Astrocyte of the cerebellum (primary cell): ENCODE data around the gene TENT4B.
"Not testable (repeated sequence)": the region's sequence is repeated elsewhere in the genome, so short reads cannot be mapped to it uniquely, and the experiment has no call there.

Source experiments
- DNase-seq: peaks from one replicate; pipeline ENCODE4 v3.0.0-alpha.2; 2011; ENCODE audit warnings: low read depth
- H3K4me3 ChIP-seq: 2 replicates; pipeline ENCODE4 v1.5.1; 2011; ENCODE audit warnings: mild to moderate bottlenecking, low read depth, low read length, moderate library complexity
- in situ Hi-C: cut with HindIII; loops from 2 replicates; pipeline ENCODE4 v1.10.0; 2017; ENCODE audit warnings: low sequenced_read_pairs
- TF ChIP-seq, protein P1 (sequence below): IDR thresholded peaks from 2 replicates; pipeline ENCODE4 v1.5.1; 2012; ENCODE audit warnings: low read length, low read depth, moderate library complexity, mild to moderate bottlenecking; ENCODE audit errors: missing control alignments

The TENT4B gene

GRCh38 chr16:50123417-50123816 is 29.7 kb upstream of the TENT4B start:
- no peak for DNase-seq
- TF ChIP-seq, protein P1, sequence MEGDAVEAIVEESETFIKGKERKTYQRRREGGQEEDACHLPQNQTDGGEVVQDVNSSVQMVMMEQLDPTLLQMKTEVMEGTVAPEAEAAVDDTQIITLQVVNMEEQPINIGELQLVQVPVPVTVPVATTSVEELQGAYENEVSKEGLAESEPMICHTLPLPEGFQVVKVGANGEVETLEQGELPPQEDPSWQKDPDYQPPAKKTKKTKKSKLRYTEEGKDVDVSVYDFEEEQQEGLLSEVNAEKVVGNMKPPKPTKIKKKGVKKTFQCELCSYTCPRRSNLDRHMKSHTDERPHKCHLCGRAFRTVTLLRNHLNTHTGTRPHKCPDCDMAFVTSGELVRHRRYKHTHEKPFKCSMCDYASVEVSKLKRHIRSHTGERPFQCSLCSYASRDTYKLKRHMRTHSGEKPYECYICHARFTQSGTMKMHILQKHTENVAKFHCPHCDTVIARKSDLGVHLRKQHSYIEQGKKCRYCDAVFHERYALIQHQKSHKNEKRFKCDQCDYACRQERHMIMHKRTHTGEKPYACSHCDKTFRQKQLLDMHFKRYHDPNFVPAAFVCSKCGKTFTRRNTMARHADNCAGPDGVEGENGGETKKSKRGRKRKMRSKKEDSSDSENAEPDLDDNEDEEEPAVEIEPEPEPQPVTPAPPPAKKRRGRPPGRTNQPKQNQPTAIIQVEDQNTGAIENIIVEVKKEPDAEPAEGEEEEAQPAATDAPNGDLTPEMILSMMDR = no peak
- H3K4me3 ChIP-seq = no peak overlapping the region
- in situ Hi-C loops = no loop called here

- TF ChIP-seq, protein P1 = no peak
- in situ Hi-C loops = no loop called here
- DNase-seq = no peak
- no peak overlapping the region for H3K4me3 ChIP-seq
Measured at GRCh38 chr16:50124769-50125168, 28.3 kb upstream of the TENT4B start.

GRCh38 chr16:50126183-50126582 is 26.9 kb upstream of the TENT4B start:
- H3K4me3 ChIP-seq = no peak overlapping the region
- in situ Hi-C loops = no loop called here
- DNase-seq = no peak
- TF ChIP-seq, protein P1 = no peak

GRCh38 chr16:50132571-50132970 is 20.5 kb upstream of the TENT4B start:
- in situ Hi-C loops = not testable (repeated sequence)

DNA sequence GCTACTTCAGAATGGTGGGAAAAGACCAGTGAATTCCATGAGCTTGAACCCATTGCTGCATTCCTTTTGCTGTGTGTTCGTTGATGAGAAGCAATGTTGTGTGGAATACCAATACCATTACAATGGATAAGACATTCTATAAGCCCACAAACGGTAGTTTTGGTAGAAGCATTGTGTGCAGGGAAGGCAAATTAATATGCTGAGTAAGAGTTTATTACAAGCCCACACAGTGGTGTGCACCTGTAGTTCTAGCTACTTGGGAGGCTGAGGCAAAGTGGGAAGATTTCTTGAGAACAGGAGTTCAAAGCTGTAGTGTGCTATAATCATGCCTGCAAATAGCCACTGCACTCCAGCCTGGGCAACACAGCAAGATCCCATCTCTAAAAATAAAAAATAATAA is 19.9 kb upstream of the TENT4B start:
- DNase-seq = no peak
- TF ChIP-seq, protein P1 = no peak
- no peak overlapping the region for H3K4me3 ChIP-seq
- in situ Hi-C loops = no loop called here

More at GRCh38 chr16:50132571-50132970, 20.5 kb upstream of the TENT4B start:
- H3K4me3 ChIP-seq, DNase-seq: not testable (repeated sequence)

GRCh38 chr16:50136399-50136798 is 16.7 kb upstream of the TENT4B start:
- in situ Hi-C loops = no loop called here
- DNase-seq = no peak
- H3K4me3 ChIP-seq = no peak overlapping the region
- TF ChIP-seq, protein P1 = no peak

- in situ Hi-C loops = no loop called here
- H3K4me3 ChIP-seq = no peak overlapping the region
- DNase-seq = no peak
- TF ChIP-seq, protein P1 = no peak
Measured at GRCh38 chr16:50137268-50137667, 15.8 kb upstream of the TENT4B start.
